Mesothelial cell of epicardium (in vitro differentiated cells): Measurements from ENCODE around the gene NFIB. TPM values are rescaled to one million over a fixed set of nuclear protein-coding genes. Genes with fewer than 3 reads are reported as not detected.
A peak's percentile ranks its signal among the peaks of the same experiment; 100 is the strongest.

Experiments used
- DNase-seq, 2 experiments: peaks; one replicate each; pipeline ENCODE4 v3.0.0; 2021; ENCODE audit warnings: low spot score in 2 of 2; ENCODE audit not compliant: unreplicated experiment in 2 of 2
- H3K27ac Mint-ChIP-seq: 2 replicates; pipeline ENCODE4 v1.8.0; 2021; ENCODE audit warnings: mixed read lengths
- H3K27me3 Mint-ChIP-seq: 2 replicates; pipeline ENCODE4 v1.8.0; 2021; ENCODE audit warnings: low read depth, mixed read lengths
- H3K36me3 Mint-ChIP-seq: 2 replicates; pipeline ENCODE4 v1.8.0; 2021; ENCODE audit warnings: mixed read lengths
- H3K4me1 Mint-ChIP-seq: 2 replicates; pipeline ENCODE4 v1.8.0; 2021; ENCODE audit warnings: mixed read lengths
- H3K4me3 Mint-ChIP-seq: 2 replicates; pipeline ENCODE4 v1.8.0; 2021; ENCODE audit warnings: mild to moderate bottlenecking, moderate library complexity, mixed read lengths
- H3K9me3 Mint-ChIP-seq: 2 replicates; pipeline ENCODE4 v1.8.0; 2021; ENCODE audit warnings: mixed read lengths
- total RNA-seq: library from RNA; stranded (reverse); gene quantifications from 3 replicates; pipeline ENCODE4 v1.2.1, GENCODE V29; 2021
- TF ChIP-seq, protein P1 (sequence below): fragments of 200-600 bp; sonication (generic); IDR thresholded peaks from one replicate; pipeline ENCODE4 v1.5.0; 2021; ENCODE audit warnings: antibody characterized with exemption; ENCODE audit not compliant: unreplicated experiment

The NFIB gene
- total RNA-seq, 1 donor from 2014 or later, result 230 TPM

GRCh38 chr9:14228602-14229001 lies 85.3 kb downstream of the NFIB start:
- Mint-ChIP-seq H3K4me1 (peaks cover 7% of the 10 kb centered on the region), H3K27ac (no peak overlapping the region), H3K4me3 (no peak overlapping the region), H3K36me3 (peaks cover 16% of the 10 kb centered on the region), H3K27me3 (no peaks in the 10 kb centered on the region), H3K9me3 (no peaks in the 10 kb centered on the region)
- TF ChIP-seq, protein P1, sequence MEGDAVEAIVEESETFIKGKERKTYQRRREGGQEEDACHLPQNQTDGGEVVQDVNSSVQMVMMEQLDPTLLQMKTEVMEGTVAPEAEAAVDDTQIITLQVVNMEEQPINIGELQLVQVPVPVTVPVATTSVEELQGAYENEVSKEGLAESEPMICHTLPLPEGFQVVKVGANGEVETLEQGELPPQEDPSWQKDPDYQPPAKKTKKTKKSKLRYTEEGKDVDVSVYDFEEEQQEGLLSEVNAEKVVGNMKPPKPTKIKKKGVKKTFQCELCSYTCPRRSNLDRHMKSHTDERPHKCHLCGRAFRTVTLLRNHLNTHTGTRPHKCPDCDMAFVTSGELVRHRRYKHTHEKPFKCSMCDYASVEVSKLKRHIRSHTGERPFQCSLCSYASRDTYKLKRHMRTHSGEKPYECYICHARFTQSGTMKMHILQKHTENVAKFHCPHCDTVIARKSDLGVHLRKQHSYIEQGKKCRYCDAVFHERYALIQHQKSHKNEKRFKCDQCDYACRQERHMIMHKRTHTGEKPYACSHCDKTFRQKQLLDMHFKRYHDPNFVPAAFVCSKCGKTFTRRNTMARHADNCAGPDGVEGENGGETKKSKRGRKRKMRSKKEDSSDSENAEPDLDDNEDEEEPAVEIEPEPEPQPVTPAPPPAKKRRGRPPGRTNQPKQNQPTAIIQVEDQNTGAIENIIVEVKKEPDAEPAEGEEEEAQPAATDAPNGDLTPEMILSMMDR, result no peak
- no peak for DNase-seq

DNA sequence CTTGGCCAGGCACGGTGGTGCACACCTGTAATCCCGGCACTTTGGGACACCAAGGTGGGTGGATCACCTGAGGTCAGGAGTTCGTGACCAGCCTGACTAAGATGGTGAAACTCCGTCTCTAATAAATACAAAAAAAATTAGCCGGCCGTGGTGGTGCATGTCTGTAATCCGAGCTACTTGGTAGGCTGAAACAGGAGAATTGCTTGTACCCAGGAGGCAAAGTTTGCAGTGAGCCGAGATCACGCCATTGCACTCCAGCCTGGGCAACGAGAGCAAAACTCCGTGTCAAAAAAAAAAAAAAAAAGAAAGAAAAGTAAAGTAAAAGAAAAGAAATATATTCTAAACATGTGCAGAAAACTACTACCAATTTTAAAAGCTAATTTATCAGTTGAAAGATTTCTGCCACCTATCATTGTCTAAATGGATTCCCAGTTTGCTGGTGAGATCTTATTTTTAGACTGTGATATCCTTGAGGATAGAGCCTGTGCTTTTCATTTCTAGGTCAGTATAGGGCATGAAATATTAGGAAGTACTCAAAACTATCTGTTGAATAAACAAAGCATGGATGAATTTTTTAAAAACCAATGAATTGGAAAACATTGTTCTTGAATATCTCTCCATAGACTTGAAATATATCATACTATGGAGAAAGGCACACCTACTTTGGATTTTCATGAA lies 86.9 kb downstream of the NFIB start:
- Mint-ChIP-seq H3K27me3 (no peaks in the 10 kb centered on the region), H3K9me3 (no peaks in the 10 kb centered on the region), H3K4me3 (no peak overlapping the region), H3K4me1 (peaks cover 6% of the 10 kb centered on the region), H3K27ac (no peak overlapping the region), H3K36me3 (peaks cover 17% of the 10 kb centered on the region)
- DNase-seq, result no peak
- TF ChIP-seq, protein P1, result no peak

GRCh38 chr9:14223081-14223480 lies 90.9 kb downstream of the NFIB start:
- Mint-ChIP-seq H3K27me3 (no peaks in the 10 kb centered on the region), H3K27ac (no peak overlapping the region), H3K9me3 (no peaks in the 10 kb centered on the region), H3K4me3 (no peak overlapping the region), H3K36me3 (peaks cover 15% of the 10 kb centered on the region), H3K4me1 (peaks cover 38% of the 10 kb centered on the region)
- TF ChIP-seq, protein P1, result no peak
- no peak for DNase-seq

- no peaks in the 10 kb centered on the region for H3K9me3 Mint-ChIP-seq
- TF ChIP-seq, protein P1, result no peak
- H3K4me3 Mint-ChIP-seq, result no peak overlapping the region
- DNase-seq, result no peak
- no peak overlapping the region for H3K27ac Mint-ChIP-seq
- H3K36me3 Mint-ChIP-seq, result peaks cover 18% of the 10 kb centered on the region
- peaks cover 42% of the 10 kb centered on the region for H3K4me1 Mint-ChIP-seq
- H3K27me3 Mint-ChIP-seq, result no peaks in the 10 kb centered on the region
Observed at GRCh38 chr9:14222149-14222835, 91.6 kb downstream of the NFIB start.

DNA sequence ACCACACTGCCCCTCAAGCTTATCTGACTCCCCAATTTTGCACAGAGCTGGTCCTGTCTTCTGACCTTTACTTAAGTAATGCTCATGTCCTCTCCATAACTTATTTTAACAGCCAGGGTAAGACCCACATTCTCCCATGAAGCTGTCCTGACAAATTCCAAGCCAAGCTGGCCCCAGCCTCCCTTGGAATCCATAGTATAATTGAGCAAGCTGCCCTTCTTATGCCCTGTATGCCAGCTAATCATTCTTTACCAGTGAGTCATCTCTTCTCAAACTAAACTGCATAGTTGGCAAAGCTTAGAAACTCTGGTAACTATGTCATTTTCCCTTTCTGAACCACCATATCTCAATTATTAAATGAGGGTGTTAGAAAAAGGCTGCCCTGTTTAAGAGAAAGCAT lies 92.4 kb downstream of the NFIB start:
- Mint-ChIP-seq H3K27me3 (no peaks in the 10 kb centered on the region), H3K36me3 (peaks cover 14% of the 10 kb centered on the region), H3K4me3 (no peak overlapping the region), H3K27ac (peak overlapping the region; percentile 41), H3K9me3 (no peaks in the 10 kb centered on the region), H3K4me1 (peaks cover 42% of the 10 kb centered on the region)
- TF ChIP-seq, protein P1, result no peak
- DNase-seq, result no peak
